PC-9 (cell line): Measurements from ENCODE around the gene LAT. TPM values are rescaled to one million over a fixed set of nuclear protein-coding genes. Genes with fewer than 3 reads are reported as not detected.

Source experiments
- BruUV-seq: library from RNA; stranded (reverse); fragments of 400-500 nt; replicated peaks from 2 replicates; lab custom pipeline; 2021; lab: Mats Ljungman, UMichigan
- CTCF ChIA-PET: fragments of 300-600 bp; sonication (Branson Sonifier 250); formaldehyde crosslinking; loops from one replicate; lab custom pipeline; 2022; ENCODE audit warnings: antibody characterized with exemption; lab: Charles Lee
- POLR2A ChIA-PET: fragments of 300-600 bp; sonication (Branson Sonifier 250); formaldehyde crosslinking; loops from one replicate; lab custom pipeline; 2022; ENCODE audit warnings: antibody characterized with exemption; ENCODE audit not compliant: unreplicated experiment; lab: Charles Lee
- DNase-seq, 2 experiments: peaks; one replicate each; pipeline versions ENCODE4 v3.0.0 to v3.0.0-alpha.2; 2015 to 2022; ENCODE audit warnings: mixed read lengths in 1 of 2
- H2AFZ ChIP-seq: fragments of 200-600 bp; sonication (generic); 2 replicates; pipeline ENCODE4 v1.8.1; 2017; ENCODE audit warnings: antibody characterized with exemption
- H3F3A ChIP-seq: fragments of 200-600 bp; sonication (generic); 2 replicates; pipeline ENCODE4 v1.8.1; 2017; ENCODE audit warnings: antibody characterized with exemption, mild to moderate bottlenecking, low read depth; ENCODE audit not compliant: insufficient read depth
- H3K27ac ChIP-seq: fragments of 200-600 bp; sonication (generic); 2 replicates; pipeline ENCODE4 v1.6.1; 2016; ENCODE audit warnings: mixed run types
- H3K27me3 ChIP-seq: fragments of 200-600 bp; sonication (generic); 2 replicates; pipeline ENCODE4 v1.6.1; 2016; ENCODE audit warnings: low read depth, mixed run types; ENCODE audit not compliant: insufficient read depth
- H3K36me3 ChIP-seq: fragments of 200-600 bp; sonication (generic); 2 replicates; pipeline ENCODE4 v1.6.1; 2016; ENCODE audit warnings: low read depth, mixed run types
- H3K4me1 ChIP-seq: fragments of 200-600 bp; sonication (generic); replicated peaks from 2 replicates; pipeline ENCODE4 v1.6.1; 2016; ENCODE audit warnings: mixed run types; ENCODE audit not compliant: insufficient read depth
- H3K4me2 ChIP-seq: fragments of 200-600 bp; sonication (generic); 2 replicates; pipeline ENCODE4 v1.6.1; 2017; ENCODE audit warnings: mixed run types
- H3K4me3 ChIP-seq: fragments of 200-600 bp; sonication (generic); 2 replicates; pipeline ENCODE4 v1.6.1; 2016; ENCODE audit warnings: mixed run types
- H3K79me2 ChIP-seq: fragments of 200-600 bp; sonication (generic); 2 replicates; pipeline ENCODE4 v1.6.1; 2017; ENCODE audit warnings: low read depth, mixed run types
- H3K9me2 ChIP-seq: fragments of 200-600 bp; sonication (generic); 2 replicates; pipeline ENCODE4 v1.8.1; 2017; ENCODE audit warnings: mild to moderate bottlenecking; ENCODE audit not compliant: insufficient read depth
- H3K9me3 ChIP-seq: fragments of 200-600 bp; sonication (generic); 2 replicates; pipeline ENCODE4 v1.8.1; 2016; ENCODE audit warnings: low read depth; ENCODE audit not compliant: insufficient read depth
- H4K20me1 ChIP-seq: fragments of 200-600 bp; sonication (generic); 2 replicates; pipeline ENCODE4 v1.8.1; 2017; ENCODE audit not compliant: insufficient read depth
- EZH2 ChIP-seq: fragments of 200-600 bp; sonication (generic); IDR thresholded peaks from 2 replicates; pipeline ENCODE4 v1.8.0; 2017; ENCODE audit warnings: antibody characterized with exemption, low read depth
- intact Hi-C: fragments of 100-400 bp; cut with micrococcal nuclease; formaldehyde crosslinking; loops from one replicate; pipeline ENCODE4 v1.10.0; 2022; ENCODE audit not compliant: unreplicated experiment
- total RNA-seq: library from RNA; stranded (reverse); gene quantifications from 2 replicates; pipeline ENCODE4 v1.2.3, GENCODE V29; 2021
- TF ChIP-seq, protein P1 (sequence below): fragments of 200-600 bp; sonication (generic); conservative IDR thresholded peaks from 2 replicates; pipeline ENCODE4 v1.6.1; 2017; ENCODE audit warnings: mixed run types, antibody characterized with exemption, mild to moderate bottlenecking, moderate library complexity

LAT gene
- total RNA-seq, 1 experiment from 2014 or later = 12.4 TPM

DNA sequence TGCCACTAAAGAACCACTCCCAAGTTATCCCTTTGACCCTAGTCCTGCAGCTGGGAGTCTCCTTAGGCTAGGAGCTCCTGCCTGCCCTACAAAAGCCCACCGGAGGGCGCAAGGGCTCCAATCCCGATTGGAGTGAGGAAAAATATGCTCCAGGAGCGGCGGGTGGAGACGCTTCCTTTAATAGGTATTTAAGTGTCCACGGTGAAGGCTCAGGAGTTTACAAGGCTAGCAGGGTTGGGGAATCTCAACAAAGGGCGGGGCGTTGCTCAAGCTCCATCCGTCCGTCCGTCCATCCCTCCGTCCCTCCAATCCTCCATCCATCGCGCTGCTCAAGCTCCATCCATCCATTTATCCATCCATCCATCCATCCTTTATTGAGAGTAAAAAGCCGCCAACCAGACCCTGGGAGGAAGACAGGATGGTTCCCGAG lies 10.8 kb upstream of the LAT start:
- CTCF ChIA-PET = interaction anchor here (0.6 to 0.7 kb wide), 3 partner anchors 26 to 874 kb away, joined by 3 read pairs; no protein-coding TSS in a partner anchor
- H3K4me2 ChIP-seq = peak overlapping the region; percentile 89
- no peaks in the 10 kb centered on the region for H3K9me3 ChIP-seq
- peaks cover 7% of the 10 kb centered on the region for H3K4me1 ChIP-seq
- intact Hi-C loops = loop anchor here (10.0 kb wide), 1 partner anchor 751 kb away; no protein-coding TSS in a partner anchor
- TSS peak; percentile 96 for BruUV-seq
- no peaks in the 10 kb centered on the region for H4K20me1 ChIP-seq
- peaks cover 18% of the 10 kb centered on the region for H3K79me2 ChIP-seq
- no peaks in the 10 kb centered on the region for H3K9me2 ChIP-seq
- H2AFZ ChIP-seq = peak overlapping the region; percentile 92
- peak overlapping the region; percentile 62 for H3K27ac ChIP-seq
- peak; percentile 51 to 67 for DNase-seq
- H3K36me3 ChIP-seq = 0 out of 2 replicates have a peak, but pooled peaks cover 6% of the 10 kb centered on the region
- POLR2A ChIA-PET = interaction anchor here (0.5 to 0.7 kb wide), 2 partner anchors 129 to 793 kb away, joined by 3 to 5 read pairs; no protein-coding TSS in a partner anchor
- TF ChIP-seq, protein P1, sequence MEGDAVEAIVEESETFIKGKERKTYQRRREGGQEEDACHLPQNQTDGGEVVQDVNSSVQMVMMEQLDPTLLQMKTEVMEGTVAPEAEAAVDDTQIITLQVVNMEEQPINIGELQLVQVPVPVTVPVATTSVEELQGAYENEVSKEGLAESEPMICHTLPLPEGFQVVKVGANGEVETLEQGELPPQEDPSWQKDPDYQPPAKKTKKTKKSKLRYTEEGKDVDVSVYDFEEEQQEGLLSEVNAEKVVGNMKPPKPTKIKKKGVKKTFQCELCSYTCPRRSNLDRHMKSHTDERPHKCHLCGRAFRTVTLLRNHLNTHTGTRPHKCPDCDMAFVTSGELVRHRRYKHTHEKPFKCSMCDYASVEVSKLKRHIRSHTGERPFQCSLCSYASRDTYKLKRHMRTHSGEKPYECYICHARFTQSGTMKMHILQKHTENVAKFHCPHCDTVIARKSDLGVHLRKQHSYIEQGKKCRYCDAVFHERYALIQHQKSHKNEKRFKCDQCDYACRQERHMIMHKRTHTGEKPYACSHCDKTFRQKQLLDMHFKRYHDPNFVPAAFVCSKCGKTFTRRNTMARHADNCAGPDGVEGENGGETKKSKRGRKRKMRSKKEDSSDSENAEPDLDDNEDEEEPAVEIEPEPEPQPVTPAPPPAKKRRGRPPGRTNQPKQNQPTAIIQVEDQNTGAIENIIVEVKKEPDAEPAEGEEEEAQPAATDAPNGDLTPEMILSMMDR = peak; percentile 77
- no peak for TF ChIP-seq EZH2
- H3K27me3 ChIP-seq = no peaks in the 10 kb centered on the region
- H3F3A ChIP-seq = peaks cover 17% of the 10 kb centered on the region; the same call in 1 of the 2 replicates
- H3K4me3 ChIP-seq = peak overlapping the region; percentile 94

DNA sequence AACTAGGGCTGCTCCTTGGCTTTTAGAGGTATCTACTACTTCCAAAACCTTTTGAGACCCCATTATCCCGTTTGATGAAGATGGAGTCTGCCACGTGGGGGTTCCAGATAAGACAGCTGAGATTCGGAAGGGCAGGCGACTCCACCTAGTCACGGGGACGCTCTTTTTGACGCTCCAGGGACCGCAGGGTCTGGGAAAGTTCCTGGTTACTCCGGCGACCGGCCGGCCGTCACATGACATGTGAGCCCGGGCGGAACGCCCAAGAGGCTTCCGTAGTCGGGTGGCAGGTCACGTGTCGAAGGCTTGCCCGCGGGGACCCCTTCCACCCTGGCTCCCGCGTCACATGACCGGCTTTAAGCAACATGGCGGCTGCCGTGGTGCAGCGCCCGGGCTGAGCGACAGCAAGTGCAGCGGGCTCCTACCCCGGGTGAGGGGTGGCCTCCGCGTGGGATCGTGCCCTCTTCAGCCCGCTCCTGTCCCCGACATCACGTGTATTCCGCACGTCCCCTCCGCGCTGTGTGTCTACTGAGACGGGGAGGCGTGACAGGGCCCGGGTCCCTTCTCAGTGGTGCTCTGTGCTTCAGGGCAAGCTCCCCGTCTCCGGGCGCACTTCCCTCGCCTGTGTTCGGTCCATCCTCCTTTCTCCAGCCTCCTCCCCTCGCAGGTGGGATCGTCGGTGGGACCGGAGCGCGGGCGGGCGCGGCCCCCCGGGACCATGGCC lies 10.3 kb upstream of the LAT start, which contains the start of gene SPNS1:
Gene SPNS1 (plus strand): TSS at position 342 of the 721 bp plus-strand sequence. CDS start 374 bp downstream, at position 716.
- H3K79me2 ChIP-seq = peaks cover 18% of the 10 kb centered on the region
- 0 out of 2 replicates have a peak, but pooled peaks cover 6% of the 10 kb centered on the region for H3K36me3 ChIP-seq
- no peaks in the 10 kb centered on the region for H4K20me1 ChIP-seq
- DNase-seq = peak; percentile 89 to 98
- TF ChIP-seq, protein P1 = no peak
- no peak for TF ChIP-seq EZH2
- peaks cover 17% of the 10 kb centered on the region; the same call in 1 of the 2 replicates for H3F3A ChIP-seq
- peak within 1 kb of the TSS; percentile 94 for H3K4me3 ChIP-seq
- peak within 1 kb of the TSS; percentile 92 for H2AFZ ChIP-seq
- H3K9me2 ChIP-seq = no peaks in the 10 kb centered on the region
- intact Hi-C loops = loop anchor here (10.0 kb wide), 1 partner anchor 750 kb away; no protein-coding TSS in a partner anchor
- H3K9me3 ChIP-seq = no peaks in the 10 kb centered on the region
- CTCF ChIA-PET = no interaction called here
- H3K4me1 ChIP-seq = peaks cover 7% of the 10 kb centered on the region
- no peaks in the 10 kb centered on the region for H3K27me3 ChIP-seq
- peak within 1 kb of the TSS; percentile 62 for H3K27ac ChIP-seq
- H3K4me2 ChIP-seq = peak within 1 kb of the TSS; percentile 89
- POLR2A ChIA-PET = interaction anchor here (0.7 kb wide), 1 partner anchor 793 kb away, joined by 5 read pairs; no protein-coding TSS in a partner anchor
- BruUV-seq = no TSS peak

DNA sequence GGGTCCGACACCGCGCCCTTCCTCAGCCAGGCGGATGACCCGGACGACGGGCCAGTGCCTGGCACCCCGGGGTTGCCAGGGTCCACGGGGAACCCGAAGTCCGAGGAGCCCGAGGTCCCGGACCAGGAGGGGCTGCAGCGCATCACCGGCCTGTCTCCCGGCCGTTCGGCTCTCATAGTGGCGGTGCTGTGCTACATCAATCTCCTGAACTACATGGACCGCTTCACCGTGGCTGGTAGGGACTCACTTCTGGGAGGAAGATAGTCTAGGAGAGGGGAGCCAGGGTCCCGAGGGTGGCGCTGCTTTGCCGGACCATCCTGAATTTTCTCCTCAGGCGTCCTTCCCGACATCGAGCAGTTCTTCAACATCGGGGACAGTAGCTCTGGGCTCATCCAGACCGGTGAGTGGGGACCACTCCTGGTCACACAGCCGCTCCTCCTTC lies 9.7 kb upstream of the LAT start:
- BruUV-seq = no TSS peak
- intact Hi-C loops = loop anchor here (10.0 kb wide), 1 partner anchor 750 kb away; no protein-coding TSS in a partner anchor
- TF ChIP-seq, protein P1 = no peak
- TF ChIP-seq EZH2 = no peak
- ChIA-PET CTCF (no interaction called here), POLR2A (no interaction called here)
- no peak for DNase-seq
- H3K36me3 ChIP-seq = peaks cover 6% of the 10 kb centered on the region; the same call in 1 of the 2 replicates
- H3F3A ChIP-seq = peaks cover 17% of the 10 kb centered on the region; the same call in 1 of the 2 replicates
- H3K79me2 ChIP-seq = peaks cover 18% of the 10 kb centered on the region
- peak overlapping the region; percentile 62 for H3K27ac ChIP-seq
- no peaks in the 10 kb centered on the region for H4K20me1 ChIP-seq
- no peaks in the 10 kb centered on the region for H3K9me3 ChIP-seq
- peak overlapping the region; percentile 92 for H2AFZ ChIP-seq
- H3K4me3 ChIP-seq = peak overlapping the region; percentile 94
- no peaks in the 10 kb centered on the region for H3K27me3 ChIP-seq
- H3K4me1 ChIP-seq = peaks cover 7% of the 10 kb centered on the region
- H3K4me2 ChIP-seq = peak overlapping the region; percentile 89
- H3K9me2 ChIP-seq = no peaks in the 10 kb centered on the region
